A549 (cell line): ENCODE results near the gene KCNF1. TPM values are rescaled to one million over a fixed set of nuclear protein-coding genes. Genes with fewer than 3 reads are reported as not detected.

Experiments
- ATAC-seq, 2 experiments: fragments of 200-7000 bp in 1 of 2; fragments of >200 bp in 1 of 2; cut with Nextera tagmentation in 1 of 2; cut with Tn5 transposase in 1 of 2; 3 replicates each; pipeline versions ENCODE4 v1.8.0 to v1.9.1; 2018 to 2020; ENCODE audit warnings: mild to moderate bottlenecking in 1 of 2, moderate library complexity in 1 of 2
- CTCF ChIA-PET: fragments of 300-600 bp; sonication (Branson Sonifier 250); formaldehyde crosslinking; extraction: SDS; loops from one replicate; lab custom pipeline; 2021; ENCODE audit warnings: antibody characterized with exemption, inconsistent platforms; lab: Yijun Ruan, JAX
- POLR2A ChIA-PET: fragments of 350-600 bp; formaldehyde crosslinking; extraction: SDS; loops from one replicate; lab custom pipeline; 2021; ENCODE audit warnings: antibody characterized with exemption, inconsistent platforms; lab: Yijun Ruan, JAX
- DNase-seq, 2 experiments: peaks; one replicate each; pipeline versions ENCODE4 v3.0.0 to v3.0.0-alpha.2; 2011 to 2016; ENCODE audit warnings: low read depth in 1 of 2, low spot score in 1 of 2
- FAIRE-seq: peaks from 2 replicates; lab custom pipeline; 2011; peaks lifted over from hg19 to GRCh38; lab: Jason Lieb, UNC
- H3K27ac ChIP-seq, 2 experiments: fragments of >200 bp; sonication (Bioruptor Twin); formaldehyde crosslinking; 3 replicates each; pipeline ENCODE4 v1.5.1; 2016 to 2017
- H3K4me1 ChIP-seq: fragments of >200 bp; sonication (Bioruptor Twin); formaldehyde crosslinking; 3 replicates; pipeline ENCODE4 v1.6.1; 2016
- H3K4me2 ChIP-seq: fragments of >200 bp; sonication (Bioruptor Twin); formaldehyde crosslinking; 3 replicates; pipeline ENCODE4 v1.6.1; 2016
- H3K4me3 ChIP-seq: fragments of >200 bp; sonication (Bioruptor Twin); formaldehyde crosslinking; 3 replicates; pipeline ENCODE4 v1.5.1; 2016
- H3K9me3 ChIP-seq: fragments of >200 bp; sonication (Bioruptor Twin); formaldehyde crosslinking; 3 replicates; pipeline ENCODE4 v1.6.1; 2016
- BHLHE40 ChIP-seq: IDR thresholded peaks from 2 replicates; pipeline ENCODE4 v1.6.1; 2012; ENCODE audit warnings: low read depth, low read length, inconsistent platforms
- CBX8 ChIP-seq: fragments of 200-600 bp; sonication (generic); IDR thresholded peaks from 2 replicates; pipeline ENCODE4 v1.6.1; 2016
- CHD4 ChIP-seq: fragments of 200-600 bp; sonication (generic); IDR thresholded peaks from 2 replicates; pipeline ENCODE4 v1.6.1; 2016; ENCODE audit warnings: antibody characterized with exemption, mild to moderate bottlenecking, borderline replicate concordance
- EHF ChIP-seq: fragments of 250-450 bp; sonication (Bioruptor Pico); IDR thresholded peaks from 2 replicates; pipeline ENCODE4 v1.5.0; 2020; ENCODE audit warnings: mild to moderate bottlenecking
- ESRRA ChIP-seq: fragments of 150-350 bp; IDR thresholded peaks from 2 replicates; pipeline ENCODE4 v1.6.1; 2014; ENCODE audit warnings: mild to moderate bottlenecking, low read length, borderline replicate concordance
- FOSL2 ChIP-seq, 2 experiments: fragments of 450-650 bp in 1 of 2; fragments of >200 bp in 1 of 2; sonication (Bioruptor Twin) in 1 of 2; formaldehyde crosslinking; IDR thresholded peaks; 2 replicates each; pipeline versions ENCODE4 v1.5.0 to v1.6.1; 2016 to 2020; ENCODE audit warnings: mild to moderate bottlenecking in 1 of 2, moderate library complexity in 1 of 2
- HDAC2 ChIP-seq: fragments of 200-600 bp; sonication (generic); IDR thresholded peaks from 2 replicates; pipeline ENCODE4 v1.6.1; 2016
- HOXB13 ChIP-seq: fragments of 250-450 bp; sonication (Bioruptor Pico); IDR thresholded peaks from 2 replicates; pipeline ENCODE4 v1.5.0; 2020; ENCODE audit warnings: low read depth, mild to moderate bottlenecking, moderate library complexity
- HOXB5 ChIP-seq: fragments of 250-450 bp; sonication (Bioruptor Pico); IDR thresholded peaks from 2 replicates; pipeline ENCODE4 v1.5.0; 2020; ENCODE audit warnings: mild to moderate bottlenecking, moderate library complexity
- KDM1A ChIP-seq: fragments of 200-600 bp; sonication (generic); IDR thresholded peaks from 2 replicates; pipeline ENCODE4 v1.6.1; 2016; ENCODE audit warnings: low read depth, mild to moderate bottlenecking
- KDM5A ChIP-seq: fragments of 200-600 bp; sonication (generic); IDR thresholded peaks from 2 replicates; pipeline ENCODE4 v1.6.1; 2016; ENCODE audit warnings: antibody characterized with exemption, mild to moderate bottlenecking
- MAFK ChIP-seq: fragments of 450-650 bp; IDR thresholded peaks from 2 replicates; pipeline ENCODE4 v1.6.1; 2014; ENCODE audit not compliant: partially characterized antibody
- NFE2L2 ChIP-seq: fragments of 150-350 bp; conservative IDR thresholded peaks from 2 replicates; pipeline ENCODE4 v1.6.1; 2014; ENCODE audit warnings: low read length
- NPAS2 ChIP-seq: fragments of 250-450 bp; sonication (Bioruptor Pico); IDR thresholded peaks from 2 replicates; pipeline ENCODE4 v1.8.0; 2022; ENCODE audit warnings: mild to moderate bottlenecking, moderate library complexity, borderline replicate concordance
- RAD21 ChIP-seq, 2 experiments: fragments of >200 bp in 1 of 2; sonication (Bioruptor Twin) in 1 of 2; formaldehyde crosslinking in 1 of 2; IDR thresholded peaks in 1 of 2; conservative IDR thresholded peaks in 1 of 2; 2 replicates in 1 of 2; 3 replicates in 1 of 2; pipeline ENCODE4 v1.6.1; 2012 to 2018; ENCODE audit warnings: inconsistent platforms in 1 of 2
- RCOR1 ChIP-seq: fragments of 150-350 bp; IDR thresholded peaks from 2 replicates; pipeline ENCODE4 v1.6.1; 2014; ENCODE audit warnings: antibody characterized with exemption, low read length, low read depth
- TP53 ChIP-seq: fragments of 250-450 bp; sonication (Bioruptor Pico); IDR thresholded peaks from 2 replicates; pipeline ENCODE4 v1.5.0; 2021; ENCODE audit warnings: mild to moderate bottlenecking, moderate library complexity
- ZNF302 ChIP-seq: fragments of 250-450 bp; sonication (Bioruptor Pico); IDR thresholded peaks from 2 replicates; pipeline ENCODE4 v1.9.0; 2021; ENCODE audit warnings: inconsistent platforms, mild to moderate bottlenecking, moderate library complexity
- ZSCAN20 ChIP-seq: fragments of 250-450 bp; sonication (Bioruptor Pico); IDR thresholded peaks from 2 replicates; pipeline ENCODE4 v1.8.0; 2022; ENCODE audit warnings: mild to moderate bottlenecking, moderate library complexity
- WGBS: methylation state at CpG from one replicate; pipeline ENCODE4 v1.1.6; 2017; ENCODE audit errors: missing lambda C conversion rate; 5-methylcytosine and 5-hydroxymethylcytosine counted together
- polyA plus RNA-seq, 4 experiments: library from polyadenylated mRNA; depleted of rRNA in 3 of 4; stranded (reverse); fragments of >200 nt; fragmentation: RNase III in 1 of 4; extraction: RNeasy Plus Mini Kit Qiagen cat#74134 plus additional on column Dnase treatment in 1 of 4; gene quantifications; 2 replicates in 3 of 4; 3 replicates in 1 of 4; pipeline ENCODE4 v1.2.3, GENCODE V29; 2011 to 2017
- TF ChIP-seq, protein P1 (sequence below): fragments of 150-350 bp; IDR thresholded peaks from 2 replicates; pipeline ENCODE4 v1.6.1; 2014; ENCODE audit warnings: low read depth, mild to moderate bottlenecking, low read length
- TF ChIP-seq, protein P2 (sequence below): IDR thresholded peaks from 2 replicates; pipeline ENCODE4 v1.6.1; 2012; ENCODE audit warnings: low read depth, borderline replicate concordance
- TF ChIP-seq, protein P3 (sequence below): IDR thresholded peaks from 2 replicates; pipeline ENCODE4 v1.6.1; 2012

Gene KCNF1
- polyA plus RNA-seq, 2 of the 4 experiments (the other 2 are of a cell fraction): 3.7 to 4.4 TPM

DNA sequence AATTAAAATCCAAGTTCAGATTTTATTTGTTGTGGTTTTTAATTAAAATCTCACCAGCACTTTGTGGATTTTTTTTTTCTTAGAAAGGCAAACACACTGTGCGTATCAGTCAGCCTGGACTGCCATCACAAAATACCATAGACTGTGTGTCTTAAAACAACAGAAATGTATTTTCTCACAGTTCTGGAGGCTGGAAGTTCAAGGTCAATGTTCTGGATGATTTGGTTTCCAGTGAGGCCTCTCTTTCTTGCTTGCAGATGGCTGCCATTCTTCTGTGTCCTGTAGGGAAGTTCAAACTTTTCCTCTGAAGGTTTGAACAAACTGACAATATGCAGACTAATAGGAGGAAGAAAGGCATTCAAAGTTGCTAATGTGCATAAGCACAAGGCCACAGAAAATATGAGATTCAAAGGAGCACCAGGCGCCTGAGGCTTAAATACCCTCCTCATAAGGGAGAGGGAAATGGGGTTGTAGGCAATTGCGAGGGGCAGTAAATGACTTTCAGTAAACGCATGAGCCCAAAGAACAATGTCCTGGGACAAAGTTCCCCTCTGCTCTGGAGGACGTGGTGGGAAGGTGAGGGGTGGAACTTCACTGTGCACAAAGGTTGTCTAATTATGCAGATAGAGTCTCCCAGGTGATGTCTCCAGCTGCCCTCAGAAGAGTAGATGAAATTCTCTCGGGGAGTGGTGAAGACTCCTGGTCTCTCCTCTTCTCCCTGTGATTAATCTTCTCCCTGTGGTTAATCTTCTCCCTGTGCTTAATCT lies 26.5 kb upstream of the KCNF1 start:
- FAIRE-seq (no peak), DNase-seq (no peak), ATAC-seq (no peak)
- 82% methylated on average over 6 of the region's 6 CpGs for WGBS
- ChIA-PET CTCF (interaction anchor here (0.9 to 4.0 kb wide), 5 partner anchors 10 to 239 kb away, joined by 3 to 18 read pairs (median 8); no protein-coding TSS in a partner anchor), POLR2A (no interaction called here)
- Histone ChIP-seq H3K9me3 (no peaks in the 10 kb centered on the region), H3K4me3 (no peak overlapping the region), H3K27ac (no peak overlapping the region), H3K4me2 (peak overlapping the region; percentile 72; the same call in 1 of the 3 replicates), H3K4me1 (peaks cover 21% of the 10 kb centered on the region)
- no peak for TF ChIP-seq CHD4
- no peak for TF ChIP-seq HOXB5
- no peak for TF ChIP-seq MAFK

DNA sequence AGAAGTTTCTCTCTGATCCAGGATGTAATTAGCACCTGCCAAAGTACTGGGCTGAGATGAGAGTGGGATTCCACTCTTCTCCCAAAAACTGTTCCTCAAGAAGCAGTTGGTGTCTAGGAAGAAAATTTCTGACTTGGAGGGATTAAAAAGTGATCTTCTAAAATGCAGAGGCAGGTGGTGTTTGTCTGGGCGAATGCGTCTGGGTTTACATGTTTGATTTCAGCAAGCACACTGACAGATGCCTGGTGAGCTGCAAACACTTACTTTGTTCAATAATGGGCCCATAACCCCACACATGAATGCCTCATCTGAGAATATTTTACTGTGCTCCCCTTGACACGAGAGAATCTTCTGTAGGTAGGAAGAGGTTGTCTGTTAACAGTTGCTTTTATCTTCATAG lies 24.3 kb upstream of the KCNF1 start:
- no peak for DNase-seq
- no peak for TF ChIP-seq RCOR1
- TF ChIP-seq, protein P1, sequence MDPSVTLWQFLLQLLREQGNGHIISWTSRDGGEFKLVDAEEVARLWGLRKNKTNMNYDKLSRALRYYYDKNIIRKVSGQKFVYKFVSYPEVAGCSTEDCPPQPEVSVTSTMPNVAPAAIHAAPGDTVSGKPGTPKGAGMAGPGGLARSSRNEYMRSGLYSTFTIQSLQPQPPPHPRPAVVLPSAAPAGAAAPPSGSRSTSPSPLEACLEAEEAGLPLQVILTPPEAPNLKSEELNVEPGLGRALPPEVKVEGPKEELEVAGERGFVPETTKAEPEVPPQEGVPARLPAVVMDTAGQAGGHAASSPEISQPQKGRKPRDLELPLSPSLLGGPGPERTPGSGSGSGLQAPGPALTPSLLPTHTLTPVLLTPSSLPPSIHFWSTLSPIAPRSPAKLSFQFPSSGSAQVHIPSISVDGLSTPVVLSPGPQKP: no peak
- no peak for TF ChIP-seq EHF (CRISPR knock-in tag)
- TF ChIP-seq RAD21 (conservative IDR thresholded peaks at IDR 0.05 in 1 of 2, IDR thresholded peaks at IDR 0.05 in 1 of 2): no peak
- TF ChIP-seq ESRRA: no peak
- no peak for TF ChIP-seq KDM5A
- TF ChIP-seq FOSL2 (IDR thresholded peaks at IDR 0.05): no peak
- TF ChIP-seq FOSL2 (CRISPR knock-in tag; IDR thresholded peaks at IDR 0.05): no peak
- TF ChIP-seq MAFK: no peak
- no peak for TF ChIP-seq BHLHE40
- no peak for TF ChIP-seq NPAS2 (CRISPR knock-in tag)
- TF ChIP-seq ZNF302: no peak
- no peak for TF ChIP-seq HOXB13 (CRISPR knock-in tag)
- TF ChIP-seq CBX8: no peak
- no peak for TF ChIP-seq TP53 (CRISPR knock-in tag)
- TF ChIP-seq ZSCAN20 (CRISPR knock-in tag): no peak
- TF ChIP-seq, protein P2, sequence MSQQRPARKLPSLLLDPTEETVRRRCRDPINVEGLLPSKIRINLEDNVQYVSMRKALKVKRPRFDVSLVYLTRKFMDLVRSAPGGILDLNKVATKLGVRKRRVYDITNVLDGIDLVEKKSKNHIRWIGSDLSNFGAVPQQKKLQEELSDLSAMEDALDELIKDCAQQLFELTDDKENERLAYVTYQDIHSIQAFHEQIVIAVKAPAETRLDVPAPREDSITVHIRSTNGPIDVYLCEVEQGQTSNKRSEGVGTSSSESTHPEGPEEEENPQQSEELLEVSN: no peak
- TF ChIP-seq CHD4: no peak
- ChIA-PET POLR2A (no interaction called here), CTCF (interaction anchor here (0.9 to 1.2 kb wide), 3 partner anchors 10 to 23 kb away, joined by 3 to 4 read pairs (median 3); no protein-coding TSS in a partner anchor)
- WGBS: 52% methylated on average over 3 of the region's 3 CpGs
- Histone ChIP-seq H3K4me1 (peaks cover 21% of the 10 kb centered on the region), H3K4me2 (no peak overlapping the region), H3K4me3 (no peak overlapping the region), H3K9me3 (no peaks in the 10 kb centered on the region), H3K27ac (no peak overlapping the region)
- no peak for FAIRE-seq
- no peak for ATAC-seq

DNA sequence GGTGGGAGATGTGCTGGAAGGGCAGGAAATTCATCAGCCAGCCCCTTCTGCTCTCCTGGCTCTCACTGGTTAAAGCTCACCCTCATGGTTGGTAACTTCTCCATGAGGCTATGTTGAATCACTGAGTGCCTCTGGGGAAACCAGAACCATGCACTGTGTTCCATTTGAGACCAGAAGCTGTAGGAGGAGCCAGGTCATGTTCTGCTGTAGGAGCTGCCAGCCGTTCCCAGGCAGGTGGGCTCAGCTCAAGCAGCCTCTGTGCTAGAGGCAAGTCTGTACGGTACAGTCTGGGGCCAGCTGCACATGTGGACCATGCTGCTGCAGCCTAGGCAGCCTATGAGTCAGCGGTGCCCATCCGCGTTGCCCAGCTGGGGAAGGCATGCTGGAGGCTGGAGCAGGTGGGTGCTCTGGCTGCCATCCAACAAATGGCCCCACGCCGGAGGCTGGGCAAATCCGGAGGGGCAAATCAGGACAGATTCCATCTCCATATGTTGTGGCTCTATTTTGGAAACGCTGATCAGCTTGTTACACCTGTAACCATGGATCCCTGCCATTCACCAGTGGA lies 22.0 kb upstream of the KCNF1 start:
- ChIA-PET POLR2A (no interaction called here), CTCF (interaction anchor here (0.7 to 3.7 kb wide), 8 partner anchors 10 to 694 kb away, joined by 3 to 16 read pairs (median 6); partner anchors contain the start of gene KCNF1)
- no peak overlapping the region for H3K4me3 ChIP-seq
- 58% methylated on average over 9 of the region's 9 CpGs for WGBS
- peaks cover 4% of the 10 kb centered on the region for H3K4me1 ChIP-seq
- no peaks in the 10 kb centered on the region for H3K9me3 ChIP-seq
- no peak for TF ChIP-seq KDM1A
- TF ChIP-seq, protein P3, sequence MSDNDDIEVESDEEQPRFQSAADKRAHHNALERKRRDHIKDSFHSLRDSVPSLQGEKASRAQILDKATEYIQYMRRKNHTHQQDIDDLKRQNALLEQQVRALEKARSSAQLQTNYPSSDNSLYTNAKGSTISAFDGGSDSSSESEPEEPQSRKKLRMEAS: no peak
- no peak for TF ChIP-seq ZSCAN20 (CRISPR knock-in tag)
- TF ChIP-seq NFE2L2: no peak
- no peak for TF ChIP-seq HDAC2
- no peak for DNase-seq
- FAIRE-seq: no peak
- no peak overlapping the region for H3K4me2 ChIP-seq
- peak; percentile 14 to 38; a peak in 2 of 6 replicates for ATAC-seq
- H3K27ac ChIP-seq: no peak overlapping the region
